MM.1S (cell line): ENCODE data around the gene NAA60.

Experiments used
- CTCF ChIP-seq: fragments of 300-600 bp; sonication (generic); IDR thresholded peaks from 2 replicates; pipeline ENCODE4 v1.5.1; 2016; ENCODE audit warnings: antibody characterized with exemption, low read length, mixed read lengths
- EZH2phosphoT487 ChIP-seq: fragments of 300-600 bp; sonication (generic); IDR thresholded peaks from 2 replicates; pipeline ENCODE4 v1.6.1; 2018; ENCODE audit warnings: antibody characterized with exemption, low read length

GRCh38 chr16:3520413-3520812 is 76.9 kb downstream of the NAA60 start:
- TF ChIP-seq CTCF (no peak), EZH2phosphoT487 (no peak)
